Hematopoietic multipotent progenitor cell (in vitro differentiated cells): ENCODE data around the gene MEIS2. TPM values are rescaled to one million over a fixed set of nuclear protein-coding genes. Genes with fewer than 3 reads are reported as not detected.

Source experiments
- DNase-seq, 3 donors: peaks; one replicate each; pipeline ENCODE4 v3.0.0-alpha.2; 2011 to 2015; ENCODE audit warnings: low read depth in 2 of 3, low spot score in 2 of 3
- total RNA-seq: library from RNA; depleted of rRNA; stranded (reverse); fragments of >200 nt; gene quantifications from one replicate; pipeline ENCODE4 v1.2.3, GENCODE V29; 2012

The MEIS2 gene
- total RNA-seq, 1 donor = 0.54 TPM

- DNase-seq = no peak
Measured at GRCh38 chr15:37115538-37115937, 15.2 kb upstream of the MEIS2 start.

- DNase-seq = no peak
Measured at GRCh38 chr15:37112971-37113670, 12.8 kb upstream of the MEIS2 start.

- DNase-seq = no peak
Measured at GRCh38 chr15:37112171-37112570, 11.8 kb upstream of the MEIS2 start.

- no peak for DNase-seq
Measured at GRCh38 chr15:37111427-37111717, 11.0 kb upstream of the MEIS2 start.

GRCh38 chr15:37109872-37110572, 9.7 kb upstream of the MEIS2 start:
- no peak for DNase-seq

- no peak for DNase-seq
Measured at GRCh38 chr15:37109168-37109871, 9.0 kb upstream of the MEIS2 start.

- no peak for DNase-seq
Measured at GRCh38 chr15:37108381-37109167, 8.2 kb upstream of the MEIS2 start.

GRCh38 chr15:37107744-37108380, 7.5 kb upstream of the MEIS2 start:
- DNase-seq = no peak

- DNase-seq = no peak
Measured at GRCh38 chr15:37107071-37107743, 6.9 kb upstream of the MEIS2 start.

GRCh38 chr15:37106490-37107001, 6.2 kb upstream of the MEIS2 start:
- peak in 2 of 3 donors; percentile 62 to 67 for DNase-seq

- DNase-seq = no peak
Measured at GRCh38 chr15:37105889-37106288, 5.5 kb upstream of the MEIS2 start.

- no peak for DNase-seq
Measured at GRCh38 chr15:37105029-37105428, 4.7 kb upstream of the MEIS2 start.

GRCh38 chr15:37104424-37104981, 4.2 kb upstream of the MEIS2 start:
- DNase-seq = no peak

GRCh38 chr15:37103475-37104423, 3.4 kb upstream of the MEIS2 start:
- no peak for DNase-seq

GRCh38 chr15:37103163-37103435, 2.8 kb upstream of the MEIS2 start:
- DNase-seq = no peak

- no peak for DNase-seq
Measured at GRCh38 chr15:37102305-37103162, 2.2 kb upstream of the MEIS2 start.

- DNase-seq = no peak
Measured at GRCh38 chr15:37101980-37102304, 1.6 kb upstream of the MEIS2 start.

- DNase-seq = no peak
Measured at GRCh38 chr15:37100966-37101215, 542 bp upstream of the MEIS2 start.
